Glutamatergic neuron (in vitro differentiated cells): ENCODE measurements around the gene INF2. TPM values are rescaled to one million over a fixed set of nuclear protein-coding genes. Genes with fewer than 3 reads are reported as not detected.

Experiments used
- DNase-seq: peaks from one replicate; pipeline ENCODE4 v3.0.0; 2022
- H3K27ac Mint-ChIP-seq: one replicate; pipeline ENCODE4 v1.8.0; 2020; ENCODE audit warnings: mild to moderate bottlenecking, mixed read lengths, inconsistent platforms; ENCODE audit not compliant: unreplicated experiment
- H3K27me3 Mint-ChIP-seq: one replicate; pipeline ENCODE4 v1.8.0; 2020; ENCODE audit warnings: mild to moderate bottlenecking, moderate library complexity, mixed read lengths, inconsistent platforms; ENCODE audit not compliant: unreplicated experiment
- H3K36me3 Mint-ChIP-seq: one replicate; pipeline ENCODE4 v1.8.0; 2020; ENCODE audit warnings: mild to moderate bottlenecking, mixed read lengths, inconsistent platforms; ENCODE audit not compliant: unreplicated experiment
- H3K4me1 Mint-ChIP-seq: one replicate; pipeline ENCODE4 v1.8.0; 2020; ENCODE audit warnings: mild to moderate bottlenecking, low read depth, mixed read lengths, inconsistent platforms; ENCODE audit not compliant: unreplicated experiment
- H3K4me3 Mint-ChIP-seq: one replicate; pipeline ENCODE4 v1.8.0; 2020; ENCODE audit warnings: mild to moderate bottlenecking, mixed read lengths, inconsistent platforms; ENCODE audit not compliant: unreplicated experiment
- H3K9me3 Mint-ChIP-seq: one replicate; pipeline ENCODE4 v1.8.0; 2020; ENCODE audit warnings: mild to moderate bottlenecking, moderate library complexity, mixed read lengths, inconsistent platforms; ENCODE audit not compliant: unreplicated experiment
- total RNA-seq: library from RNA; stranded (reverse); fragmentation: NEBNext Ultra II Directional; extraction: Animal tissue kit (Norgen Biotek cat#: 25700); gene quantifications from one replicate; pipeline ENCODE4 v1.2.1, GENCODE V29; 2021; ENCODE audit not compliant: unreplicated experiment
- TF ChIP-seq, protein P1 (sequence below): fragments of 200-600 bp; sonication (generic); IDR thresholded peaks from one replicate; pipeline ENCODE4 v1.5.0; 2021; ENCODE audit not compliant: partially characterized antibody, unreplicated experiment

Gene INF2
- total RNA-seq, 1 donor from 2014 or later: 11.8 TPM

DNA sequence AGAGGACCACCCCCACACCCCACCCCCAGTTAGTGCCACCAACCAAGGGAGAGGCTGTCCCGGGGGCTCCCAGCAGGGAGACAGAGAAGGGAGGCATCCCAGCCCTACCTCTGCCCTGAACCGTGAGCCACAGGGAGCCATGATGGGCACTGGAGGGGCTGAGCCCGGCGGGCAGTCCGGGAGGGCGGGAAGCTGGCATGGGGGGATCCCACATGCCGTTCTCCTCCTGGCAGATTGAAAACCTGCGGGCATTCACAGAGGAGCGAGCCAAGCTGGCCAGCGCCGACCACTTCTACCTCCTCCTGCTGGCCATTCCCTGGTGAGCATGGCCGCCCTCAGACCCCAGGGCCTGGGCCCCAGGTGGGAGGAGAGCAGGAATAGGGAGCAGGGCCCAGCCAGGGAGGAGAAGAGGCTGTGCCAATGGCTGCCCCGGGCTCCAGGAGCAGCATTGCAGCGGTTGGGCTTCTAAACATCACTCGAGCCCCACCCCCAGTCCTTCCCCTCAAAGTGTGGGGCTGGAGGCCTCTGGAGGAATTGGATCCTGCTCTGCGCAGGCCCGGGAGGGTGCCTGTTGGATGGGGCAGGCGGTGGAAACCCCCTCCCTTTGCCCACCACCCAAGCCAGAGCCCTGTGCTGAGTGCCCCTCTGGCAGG lies 20.1 kb downstream of the INF2 start:
- Mint-ChIP-seq H3K27me3 (peaks cover 3% of the 10 kb centered on the region), H3K9me3 (peaks cover 2% of the 10 kb centered on the region), H3K36me3 (no peaks in the 10 kb centered on the region), H3K27ac (no peak overlapping the region), H3K4me3 (no peak overlapping the region), H3K4me1 (no peaks in the 10 kb centered on the region)
- TF ChIP-seq, protein P1, sequence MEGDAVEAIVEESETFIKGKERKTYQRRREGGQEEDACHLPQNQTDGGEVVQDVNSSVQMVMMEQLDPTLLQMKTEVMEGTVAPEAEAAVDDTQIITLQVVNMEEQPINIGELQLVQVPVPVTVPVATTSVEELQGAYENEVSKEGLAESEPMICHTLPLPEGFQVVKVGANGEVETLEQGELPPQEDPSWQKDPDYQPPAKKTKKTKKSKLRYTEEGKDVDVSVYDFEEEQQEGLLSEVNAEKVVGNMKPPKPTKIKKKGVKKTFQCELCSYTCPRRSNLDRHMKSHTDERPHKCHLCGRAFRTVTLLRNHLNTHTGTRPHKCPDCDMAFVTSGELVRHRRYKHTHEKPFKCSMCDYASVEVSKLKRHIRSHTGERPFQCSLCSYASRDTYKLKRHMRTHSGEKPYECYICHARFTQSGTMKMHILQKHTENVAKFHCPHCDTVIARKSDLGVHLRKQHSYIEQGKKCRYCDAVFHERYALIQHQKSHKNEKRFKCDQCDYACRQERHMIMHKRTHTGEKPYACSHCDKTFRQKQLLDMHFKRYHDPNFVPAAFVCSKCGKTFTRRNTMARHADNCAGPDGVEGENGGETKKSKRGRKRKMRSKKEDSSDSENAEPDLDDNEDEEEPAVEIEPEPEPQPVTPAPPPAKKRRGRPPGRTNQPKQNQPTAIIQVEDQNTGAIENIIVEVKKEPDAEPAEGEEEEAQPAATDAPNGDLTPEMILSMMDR: no peak
- DNase-seq: no peak

DNA sequence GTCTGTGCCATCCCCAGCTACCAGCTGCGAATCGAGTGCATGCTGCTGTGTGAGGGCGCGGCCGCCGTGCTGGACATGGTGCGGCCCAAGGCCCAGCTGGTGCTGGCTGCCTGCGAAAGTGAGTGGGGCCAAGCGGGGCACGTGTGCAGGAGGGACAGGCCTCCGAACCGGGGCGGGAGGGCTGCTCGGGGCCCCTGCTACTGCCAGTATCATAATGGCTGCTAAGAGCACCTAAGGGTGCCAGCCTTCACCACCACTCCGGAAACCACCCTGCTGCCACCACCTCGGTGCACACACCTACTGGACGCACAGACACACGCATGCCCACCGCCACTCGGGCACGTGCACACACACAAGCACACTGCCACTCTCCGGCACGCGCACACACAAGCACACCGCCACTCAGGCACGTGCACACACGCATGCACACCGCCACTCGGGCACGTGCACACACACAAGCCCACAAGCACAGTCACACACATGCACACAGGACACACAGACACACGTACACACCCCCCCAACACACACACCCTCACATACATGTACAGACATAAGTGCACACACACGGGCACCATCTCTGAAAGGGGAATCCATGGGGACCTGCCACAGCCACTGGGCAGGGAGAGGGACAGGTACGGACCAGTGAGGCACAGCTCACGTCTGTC lies 20.8 kb downstream of the INF2 start:
- Mint-ChIP-seq H3K4me3 (no peak overlapping the region), H3K9me3 (peaks cover 2% of the 10 kb centered on the region), H3K4me1 (no peaks in the 10 kb centered on the region), H3K36me3 (no peaks in the 10 kb centered on the region), H3K27ac (peak overlapping the region; percentile 66), H3K27me3 (peaks cover 3% of the 10 kb centered on the region)
- TF ChIP-seq, protein P1: no peak
- DNase-seq: no peak

DNA sequence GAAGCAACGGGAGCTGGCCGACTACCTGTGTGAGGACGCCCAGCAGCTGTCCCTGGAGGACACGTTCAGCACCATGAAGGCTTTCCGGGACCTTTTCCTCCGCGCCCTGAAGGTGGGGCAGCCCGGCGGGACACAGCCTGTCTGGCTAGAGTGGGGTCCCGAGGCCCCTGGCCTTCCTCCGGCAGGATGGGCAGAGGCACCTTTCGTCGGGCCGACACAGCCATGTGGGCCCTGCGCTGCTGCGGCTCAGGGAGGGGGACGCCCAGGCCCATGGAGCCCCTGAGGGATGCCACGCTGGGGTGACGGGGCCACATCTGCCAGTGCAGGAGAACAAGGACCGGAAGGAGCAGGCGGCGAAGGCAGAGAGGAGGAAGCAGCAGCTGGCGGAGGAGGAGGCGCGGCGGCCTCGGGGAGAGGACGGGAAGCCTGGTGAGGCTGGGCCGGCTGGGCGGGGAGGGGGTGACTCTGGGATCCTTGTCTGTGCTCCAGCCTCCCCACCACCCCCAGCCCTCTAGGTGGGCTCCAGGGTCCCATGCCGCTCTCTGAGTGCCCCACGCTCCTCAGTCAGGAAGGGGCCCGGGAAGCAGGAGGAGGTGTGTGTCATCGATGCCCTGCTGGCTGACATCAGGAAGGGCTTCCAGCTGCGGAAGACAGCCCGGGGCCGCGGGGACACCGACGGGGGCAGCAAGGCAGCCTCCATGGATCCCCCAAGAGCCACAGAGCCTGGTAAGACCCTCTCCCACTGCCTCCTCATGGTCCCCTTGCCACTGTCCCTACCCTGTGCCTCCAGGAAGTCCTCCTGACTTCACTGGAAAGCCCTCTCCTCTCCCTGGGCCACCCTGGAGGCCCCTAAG lies 23.7 kb downstream of the INF2 start:
- peaks cover 6% of the 10 kb centered on the region for H3K9me3 Mint-ChIP-seq
- H3K27me3 Mint-ChIP-seq: peaks cover 6% of the 10 kb centered on the region
- no peak overlapping the region for H3K4me3 Mint-ChIP-seq
- no peaks in the 10 kb centered on the region for H3K4me1 Mint-ChIP-seq
- H3K36me3 Mint-ChIP-seq: no peaks in the 10 kb centered on the region
- no peak overlapping the region for H3K27ac Mint-ChIP-seq
- TF ChIP-seq, protein P1: no peak
- DNase-seq: no peak

DNA sequence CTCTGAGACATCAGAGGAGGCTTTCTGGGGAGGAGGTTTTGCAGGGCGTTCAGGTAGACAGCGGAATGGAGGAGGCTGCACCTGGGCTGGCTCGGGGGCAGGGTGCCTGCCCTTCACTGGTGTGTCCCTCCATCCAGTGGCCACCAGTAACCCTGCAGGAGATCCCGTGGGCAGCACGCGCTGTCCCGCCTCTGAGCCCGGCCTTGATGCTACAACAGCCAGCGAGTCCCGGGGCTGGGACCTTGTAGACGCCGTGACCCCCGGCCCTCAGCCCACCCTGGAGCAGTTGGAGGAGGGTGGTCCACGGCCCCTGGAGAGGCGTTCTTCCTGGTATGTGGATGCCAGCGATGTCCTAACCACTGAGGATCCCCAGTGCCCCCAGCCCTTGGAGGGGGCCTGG lies 24.6 kb downstream of the INF2 start:
- no peaks in the 10 kb centered on the region for H3K4me1 Mint-ChIP-seq
- TF ChIP-seq, protein P1: no peak
- H3K27ac Mint-ChIP-seq: no peak overlapping the region
- H3K27me3 Mint-ChIP-seq: peaks cover 6% of the 10 kb centered on the region
- H3K36me3 Mint-ChIP-seq: no peaks in the 10 kb centered on the region
- H3K4me3 Mint-ChIP-seq: no peak overlapping the region
- no peak for DNase-seq
- peaks cover 6% of the 10 kb centered on the region for H3K9me3 Mint-ChIP-seq
